Activated CD8-positive, alpha-beta memory T cell treated with anti-CD3 and anti-CD28 coated beads for 48 hours (primary cell): Measurements from ENCODE around the gene SART3.
"Not testable (repeated sequence)": the region's sequence is repeated elsewhere in the genome, so short reads cannot be mapped to it uniquely, and the experiment has no call there.

Experiments
- DNase-seq, 3 experiments: peaks; one replicate each; pipeline ENCODE4 v3.0.0-alpha.2; 2020; ENCODE audit warnings: low read depth in 2 of 3, low spot score in 2 of 3

SART3 gene

GRCh38 chr12:108582509-108582908 lies 21.5 kb upstream of the SART3 start:
- DNase-seq = no peak

- DNase-seq = no peak
These were observed 20.6 kb upstream of the SART3 start for GRCh38 chr12:108581311-108582227.

- DNase-seq = no peak
These were observed 19.6 kb upstream of the SART3 start for GRCh38 chr12:108580531-108580930.

- DNase-seq = no peak
These were observed 17.8 kb upstream of the SART3 start for GRCh38 chr12:108578813-108579212.

- DNase-seq = no peak
These were observed 17.3 kb upstream of the SART3 start for GRCh38 chr12:108578264-108578663.

- DNase-seq = no peak
These were observed 16.5 kb upstream of the SART3 start for GRCh38 chr12:108577458-108577857.

- DNase-seq = no peak
These were observed 15.8 kb upstream of the SART3 start for GRCh38 chr12:108576660-108577234.

GRCh38 chr12:108575199-108575912 lies 14.4 kb upstream of the SART3 start:
- DNase-seq = no peak

GRCh38 chr12:108574276-108574675 lies 13.3 kb upstream of the SART3 start:
- DNase-seq = not testable (repeated sequence)

- DNase-seq = no peak
These were observed 12.3 kb upstream of the SART3 start for GRCh38 chr12:108573317-108573716.

GRCh38 chr12:108572166-108572790 lies 11.3 kb upstream of the SART3 start:
- no peak for DNase-seq

GRCh38 chr12:108571609-108572165 lies 10.7 kb upstream of the SART3 start:
- no peak for DNase-seq

- no peak for DNase-seq
These were observed 10.0 kb upstream of the SART3 start for GRCh38 chr12:108570743-108571608.

GRCh38 chr12:108568338-108569154 lies 7.6 kb upstream of the SART3 start:
- DNase-seq = no peak

- no peak for DNase-seq
These were observed 6.7 kb upstream of the SART3 start for GRCh38 chr12:108567406-108568337.

GRCh38 chr12:108566452-108566851 lies 5.5 kb upstream of the SART3 start:
- no peak for DNase-seq

- DNase-seq = no peak
These were observed 5.0 kb upstream of the SART3 start for GRCh38 chr12:108565976-108566375.

GRCh38 chr12:108565146-108565545 lies 4.2 kb upstream of the SART3 start:
- DNase-seq = no peak
